GM18873 (cell line): ENCODE results near the gene PCDHGB6.
"Not testable (repeated sequence)": the region's sequence is repeated elsewhere in the genome, so short reads cannot be mapped to it uniquely, and the experiment has no call there.

ENCODE experiments used
- ATAC-seq: cut with Tn5 transposase; IDR thresholded peaks from one replicate; pipeline ENCODE4 v1.9.1; 2021; ENCODE audit warnings: mild to moderate bottlenecking, moderate library complexity, moderate number of reproducible peaks; ENCODE audit not compliant: unreplicated experiment, low FRiP score

PCDHGB6 gene

GRCh38 chr5:141407790-141408505, at the start of gene PCDHGB6:
Gene PCDHGB6, plus strand, starts transcription at chr5:141408021. Its CDS starts 182 bp downstream, at chr5:141408203.
- peak; percentile 67 for ATAC-seq

GRCh38 chr5:141359790-141360426, 47.9 kb upstream of the PCDHGB6 start, which contains the start of gene PCDHGB2:
Gene PCDHGB2, plus strand, starts transcription at chr5:141359994. Its CDS starts 142 bp downstream, at chr5:141360136.
- peak; percentile 84 for ATAC-seq

- ATAC-seq = no peak
These were observed 47.1 kb upstream of the PCDHGB6 start for GRCh38 chr5:141360685-141361084.

- ATAC-seq = no peak
These were observed 45.1 kb upstream of the PCDHGB6 start for GRCh38 chr5:141362719-141363118.

GRCh38 chr5:141363952-141364660, 43.7 kb upstream of the PCDHGB6 start, which contains the start of gene PCDHGA5:
Gene PCDHGA5, plus strand, starts transcription at chr5:141364162. Its CDS starts 169 bp downstream, at chr5:141364331.
- no peak for ATAC-seq

GRCh38 chr5:141366016-141366896, 41.6 kb upstream of the PCDHGB6 start:
- no peak for ATAC-seq

GRCh38 chr5:141369994-141370848, 37.6 kb upstream of the PCDHGB6 start, which contains the start of gene PCDHGB3:
Gene PCDHGB3, plus strand, starts transcription at chr5:141370242. Its CDS starts 153 bp downstream, at chr5:141370395.
- no peak for ATAC-seq

- no peak for ATAC-seq
These were observed 36.0 kb upstream of the PCDHGB6 start for GRCh38 chr5:141371572-141372475.

- no peak for ATAC-seq
These were observed 34.0 kb upstream of the PCDHGB6 start, which contains the start of gene PCDHGA6 for GRCh38 chr5:141373673-141374317. Gene PCDHGA6, plus strand, starts transcription at chr5:141373891. Its CDS starts 193 bp downstream, at chr5:141374084.

GRCh38 chr5:141374627-141375026, 33.2 kb upstream of the PCDHGB6 start:
- no peak for ATAC-seq

- ATAC-seq = not testable (repeated sequence)
These were observed 32.2 kb upstream of the PCDHGB6 start for GRCh38 chr5:141375444-141376155.

- no peak for ATAC-seq
These were observed 25.1 kb upstream of the PCDHGB6 start, which contains the start of gene PCDHGA7 for GRCh38 chr5:141382469-141383294. Gene PCDHGA7, plus strand, starts transcription at chr5:141382742. Its CDS starts 158 bp downstream, at chr5:141382900.

- no peak for ATAC-seq
These were observed 24.5 kb upstream of the PCDHGB6 start for GRCh38 chr5:141383345-141383744.

GRCh38 chr5:141384471-141385267, 23.2 kb upstream of the PCDHGB6 start:
- ATAC-seq = no peak
